ENCODE data around the gene DNAJC15.

The DNAJC15 gene

GRCh38 chr13:42991898-42992763 is 31.3 kb upstream of the DNAJC15 start, which contains the start of gene EPSTI1:
Gene EPSTI1, minus strand, starts transcription at chr13:42992241. Its CDS starts 76 bp downstream, at chr13:42992165.
- peak; percentile 86 for DNase-seq (ENCODE audit: extremely low read depth, insufficient read length)
- Histone ChIP-seq H3K36me3 (ENCODE audit: control insufficient read depth, insufficient read depth, low read length) (no peaks in the 10 kb centered on the region), H3K4me3 (replicated peaks; ENCODE audit: low read depth, low read length) (peak within 1 kb of the TSS; percentile 77), H3K27me3 (replicated peaks; ENCODE audit: control insufficient read depth, insufficient read depth, low read length) (no peaks in the 10 kb centered on the region)
- no peak for TF ChIP-seq CTCF (IDR thresholded peaks at IDR 0.05; ENCODE audit: insufficient read depth, low read length, poor library complexity, severe bottlenecking)

GRCh38 chr13:42992764-42993122 is 30.6 kb upstream of the DNAJC15 start:
- H3K4me3 ChIP-seq (replicated peaks; ENCODE audit: low read depth, low read length), result peak overlapping the region; percentile 77; the same call in 1 of the 2 replicates
- H3K27me3 ChIP-seq (replicated peaks; ENCODE audit: control insufficient read depth, insufficient read depth, low read length), result no peaks in the 10 kb centered on the region
- H3K36me3 ChIP-seq (ENCODE audit: control insufficient read depth, insufficient read depth, low read length), result no peaks in the 10 kb centered on the region
- peak; percentile 36 for DNase-seq (ENCODE audit: extremely low read depth, insufficient read length)
- no peak for TF ChIP-seq CTCF (IDR thresholded peaks at IDR 0.05; ENCODE audit: insufficient read depth, low read length, poor library complexity, severe bottlenecking)

GRCh38 chr13:42994878-42995277 is 28.5 kb upstream of the DNAJC15 start:
- DNase-seq (ENCODE audit: extremely low read depth, insufficient read length), result no peak
- Histone ChIP-seq H3K4me3 (replicated peaks; ENCODE audit: low read depth, low read length) (no peak overlapping the region), H3K36me3 (ENCODE audit: control insufficient read depth, insufficient read depth, low read length) (no peaks in the 10 kb centered on the region), H3K27me3 (replicated peaks; ENCODE audit: control insufficient read depth, insufficient read depth, low read length) (no peaks in the 10 kb centered on the region)
- TF ChIP-seq CTCF (IDR thresholded peaks at IDR 0.05; ENCODE audit: insufficient read depth, low read length, poor library complexity, severe bottlenecking), result no peak

GRCh38 chr13:42996584-42996983 is 26.8 kb upstream of the DNAJC15 start:
- Histone ChIP-seq H3K36me3 (ENCODE audit: control insufficient read depth, insufficient read depth, low read length) (no peaks in the 10 kb centered on the region), H3K27me3 (replicated peaks; ENCODE audit: control insufficient read depth, insufficient read depth, low read length) (no peaks in the 10 kb centered on the region), H3K4me3 (replicated peaks; ENCODE audit: low read depth, low read length) (no peak overlapping the region)
- peak; percentile 44 for DNase-seq (ENCODE audit: extremely low read depth, insufficient read length)
- TF ChIP-seq CTCF (IDR thresholded peaks at IDR 0.05; ENCODE audit: insufficient read depth, low read length, poor library complexity, severe bottlenecking), result no peak

GRCh38 chr13:42997381-42997780 is 26.0 kb upstream of the DNAJC15 start:
- Histone ChIP-seq H3K27me3 (replicated peaks; ENCODE audit: control insufficient read depth, insufficient read depth, low read length) (no peaks in the 10 kb centered on the region), H3K36me3 (ENCODE audit: control insufficient read depth, insufficient read depth, low read length) (no peaks in the 10 kb centered on the region), H3K4me3 (replicated peaks; ENCODE audit: low read depth, low read length) (no peak overlapping the region)
- no peak for TF ChIP-seq CTCF (IDR thresholded peaks at IDR 0.05; ENCODE audit: insufficient read depth, low read length, poor library complexity, severe bottlenecking)
- DNase-seq (ENCODE audit: extremely low read depth, insufficient read length), result peak; percentile 50
